C4-2B (cell line): Measurements from ENCODE around the gene HSPG2.

Source experiments
- ZFX ChIP-seq: fragments of 450-650 bp; IDR thresholded peaks from 2 replicates; pipeline ENCODE4 v1.6.1; 2017
- TF ChIP-seq, protein P1 (sequence below): fragments of 450-650 bp; conservative IDR thresholded peaks from 2 replicates; pipeline ENCODE4 v1.5.1; 2017; ENCODE audit warnings: mild to moderate bottlenecking

GRCh38 chr1:21930080-21930571 lies 7.0 kb downstream of the HSPG2 start:
- TF ChIP-seq, protein P1, sequence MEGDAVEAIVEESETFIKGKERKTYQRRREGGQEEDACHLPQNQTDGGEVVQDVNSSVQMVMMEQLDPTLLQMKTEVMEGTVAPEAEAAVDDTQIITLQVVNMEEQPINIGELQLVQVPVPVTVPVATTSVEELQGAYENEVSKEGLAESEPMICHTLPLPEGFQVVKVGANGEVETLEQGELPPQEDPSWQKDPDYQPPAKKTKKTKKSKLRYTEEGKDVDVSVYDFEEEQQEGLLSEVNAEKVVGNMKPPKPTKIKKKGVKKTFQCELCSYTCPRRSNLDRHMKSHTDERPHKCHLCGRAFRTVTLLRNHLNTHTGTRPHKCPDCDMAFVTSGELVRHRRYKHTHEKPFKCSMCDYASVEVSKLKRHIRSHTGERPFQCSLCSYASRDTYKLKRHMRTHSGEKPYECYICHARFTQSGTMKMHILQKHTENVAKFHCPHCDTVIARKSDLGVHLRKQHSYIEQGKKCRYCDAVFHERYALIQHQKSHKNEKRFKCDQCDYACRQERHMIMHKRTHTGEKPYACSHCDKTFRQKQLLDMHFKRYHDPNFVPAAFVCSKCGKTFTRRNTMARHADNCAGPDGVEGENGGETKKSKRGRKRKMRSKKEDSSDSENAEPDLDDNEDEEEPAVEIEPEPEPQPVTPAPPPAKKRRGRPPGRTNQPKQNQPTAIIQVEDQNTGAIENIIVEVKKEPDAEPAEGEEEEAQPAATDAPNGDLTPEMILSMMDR, result no peak
- TF ChIP-seq ZFX, result no peak
